ENCODE measurements around the gene HSBP1L1. TPM values are rescaled to one million over a fixed set of nuclear protein-coding genes. Genes with fewer than 3 reads are reported as not detected.

Gene HSBP1L1
- total and polyA plus RNA-seq, 2 experiments from 2014 or later = 1.8 to 3.7 TPM

- Histone ChIP-seq H3K4me1 (ENCODE audit: insufficient read depth) (no peaks in the 10 kb centered on the region; the same call in 1 of the 2 replicates), H3K27me3 (ENCODE audit: insufficient read depth) (no peaks in the 10 kb centered on the region), H3K9me2 (ENCODE audit: insufficient read depth) (0 out of 2 replicates have a peak, but pooled peaks cover 4% of the 10 kb centered on the region), H3K27ac (ENCODE audit: low read depth) (no peak overlapping the region), H4K20me1 (replicated peaks; ENCODE audit: insufficient read depth) (no peaks in the 10 kb centered on the region), H2AFZ (no peak overlapping the region), H3K79me2 (replicated peaks; ENCODE audit: insufficient read depth) (no peaks in the 10 kb centered on the region), H3F3A (replicated peaks; ENCODE audit: low read depth) (no peaks in the 10 kb centered on the region), H3K4me3 (no peak overlapping the region), H3K4me2 (no peak overlapping the region), H3K36me3 (ENCODE audit: insufficient read depth) (no peaks in the 10 kb centered on the region)
- DNase-seq (ENCODE audit: low spot score) (no peak), ATAC-seq (no peak)
- peaks cover 59% of the 10 kb centered on the region for H3K9me3 Mint-ChIP-seq
- H3K4me1 Mint-ChIP-seq = no peaks in the 10 kb centered on the region
- H3K36me3 Mint-ChIP-seq (ENCODE audit: low read depth) = peaks cover 27% of the 10 kb centered on the region
- H3K27me3 Mint-ChIP-seq (ENCODE audit: insufficient read depth, low read depth, poor library complexity) = peaks cover 1% of the 10 kb centered on the region
- no peak overlapping the region for H3K27ac Mint-ChIP-seq
- no peak for TF ChIP-seq ZNF331 (CRISPR knock-in tag; IDR thresholded peaks at IDR 0.05; ENCODE audit: low read depth)
- TF ChIP-seq CREB1 (CRISPR knock-in tag; IDR thresholded peaks at IDR 0.05; ENCODE audit: low read depth) = no peak
- TF ChIP-seq REST (IDR thresholded peaks at IDR 0.05; ENCODE audit: unreplicated experiment) = no peak
- no peak for TF ChIP-seq ZNF462 (CRISPR knock-in tag; IDR thresholded peaks at IDR 0.05)
- TF ChIP-seq ETS1 (IDR thresholded peaks at IDR 0.05) = no peak
- no peak for TF ChIP-seq CTCF (conservative IDR thresholded peaks at IDR 0.05; ENCODE audit: low read depth in 2 of 2)
- no peak overlapping the region for H3K4me3 Mint-ChIP-seq
These were observed 48.3 kb downstream of the HSBP1L1 start for GRCh38 chr18:80012714-80013113.

All from GM23338 (cell line).